Astrocyte (in vitro differentiated cells and primary cell): ENCODE measurements around the gene NLGN1.

Source experiments
- EZH2 ChIP-seq: IDR thresholded peaks from 2 replicates; pipeline ENCODE4 v1.6.1; 2012; ENCODE audit warnings: mild to moderate bottlenecking, low read length, inconsistent platforms; ENCODE audit not compliant: insufficient read depth
- TF ChIP-seq, protein P1 (sequence below): IDR thresholded peaks from 2 replicates; pipeline ENCODE4 v1.5.1; 2011; ENCODE audit warnings: low read depth, mild to moderate bottlenecking, inconsistent platforms, low read length, moderate library complexity; ENCODE audit not compliant: insufficient read depth

DNA sequence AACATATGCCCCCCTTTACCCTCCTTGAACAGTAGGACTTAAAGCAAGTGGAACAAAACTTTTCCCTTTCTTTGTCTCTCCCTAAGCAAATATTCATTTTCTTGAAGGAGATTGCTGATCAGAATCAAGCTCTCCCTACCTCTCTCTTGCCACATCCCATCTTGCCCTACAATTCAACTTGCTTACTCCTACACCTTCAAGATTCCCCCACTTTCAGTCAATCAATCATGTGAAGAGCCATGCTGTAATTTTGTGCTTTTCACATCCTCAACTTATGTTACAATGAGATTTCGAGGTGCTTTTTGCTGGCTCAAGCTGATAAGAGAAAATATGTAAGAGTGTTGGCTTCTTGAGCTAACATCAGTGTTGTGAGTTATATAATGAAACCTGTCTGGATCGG is 662.9 kb downstream of the NLGN1 start:
- TF ChIP-seq, protein P1, sequence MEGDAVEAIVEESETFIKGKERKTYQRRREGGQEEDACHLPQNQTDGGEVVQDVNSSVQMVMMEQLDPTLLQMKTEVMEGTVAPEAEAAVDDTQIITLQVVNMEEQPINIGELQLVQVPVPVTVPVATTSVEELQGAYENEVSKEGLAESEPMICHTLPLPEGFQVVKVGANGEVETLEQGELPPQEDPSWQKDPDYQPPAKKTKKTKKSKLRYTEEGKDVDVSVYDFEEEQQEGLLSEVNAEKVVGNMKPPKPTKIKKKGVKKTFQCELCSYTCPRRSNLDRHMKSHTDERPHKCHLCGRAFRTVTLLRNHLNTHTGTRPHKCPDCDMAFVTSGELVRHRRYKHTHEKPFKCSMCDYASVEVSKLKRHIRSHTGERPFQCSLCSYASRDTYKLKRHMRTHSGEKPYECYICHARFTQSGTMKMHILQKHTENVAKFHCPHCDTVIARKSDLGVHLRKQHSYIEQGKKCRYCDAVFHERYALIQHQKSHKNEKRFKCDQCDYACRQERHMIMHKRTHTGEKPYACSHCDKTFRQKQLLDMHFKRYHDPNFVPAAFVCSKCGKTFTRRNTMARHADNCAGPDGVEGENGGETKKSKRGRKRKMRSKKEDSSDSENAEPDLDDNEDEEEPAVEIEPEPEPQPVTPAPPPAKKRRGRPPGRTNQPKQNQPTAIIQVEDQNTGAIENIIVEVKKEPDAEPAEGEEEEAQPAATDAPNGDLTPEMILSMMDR = no peak
- TF ChIP-seq EZH2 = no peak
